Right lobe of liver (tissue), 4 donors: Measurements from ENCODE around the gene ZNF618.

Experiments
- POLR2A ChIP-seq: fragments of 450-650 bp; IDR thresholded peaks from one replicate; pipeline ENCODE4 v1.6.1; 2017; ENCODE audit warnings: antibody characterized with exemption, mild to moderate bottlenecking
- TF ChIP-seq, protein P1 (sequence below), 4 donors: fragments of 200-600 bp in 3 of 4; fragments of 450-650 bp in 1 of 4; IDR thresholded peaks; one replicate each; pipeline versions ENCODE4 v1.5.1 to v1.8.0; 2016 to 2022; ENCODE audit warnings: antibody characterized with exemption in 4 of 4, mild to moderate bottlenecking in 2 of 4
- donor health status: DM: no; HTN: no; CAD: no.
- donor health status: DM: no; HTN: no; CAD: no.
- donor health status: DM: no; HTN: yes; CAD: no.

DNA sequence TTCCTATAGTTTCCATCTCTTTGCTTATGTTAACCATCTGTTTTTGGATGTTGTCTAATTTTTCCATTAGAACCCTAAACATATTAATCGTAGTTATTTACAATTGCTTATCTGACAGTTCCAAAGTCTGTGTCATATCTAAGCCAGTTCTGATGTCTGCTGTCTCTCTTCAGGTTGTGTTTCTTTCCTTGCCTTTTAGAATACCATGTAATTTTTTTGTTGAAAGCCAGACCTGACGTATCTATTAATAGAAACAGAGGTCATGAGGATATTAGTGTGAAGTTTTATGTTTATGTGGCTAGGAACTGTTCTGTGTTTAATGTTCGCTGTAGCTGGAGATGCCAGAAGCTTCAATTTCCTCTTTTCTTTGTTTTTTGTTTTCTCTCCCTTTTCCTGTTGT is 52.2 kb downstream of the ZNF618 start:
- TF ChIP-seq, protein P1, sequence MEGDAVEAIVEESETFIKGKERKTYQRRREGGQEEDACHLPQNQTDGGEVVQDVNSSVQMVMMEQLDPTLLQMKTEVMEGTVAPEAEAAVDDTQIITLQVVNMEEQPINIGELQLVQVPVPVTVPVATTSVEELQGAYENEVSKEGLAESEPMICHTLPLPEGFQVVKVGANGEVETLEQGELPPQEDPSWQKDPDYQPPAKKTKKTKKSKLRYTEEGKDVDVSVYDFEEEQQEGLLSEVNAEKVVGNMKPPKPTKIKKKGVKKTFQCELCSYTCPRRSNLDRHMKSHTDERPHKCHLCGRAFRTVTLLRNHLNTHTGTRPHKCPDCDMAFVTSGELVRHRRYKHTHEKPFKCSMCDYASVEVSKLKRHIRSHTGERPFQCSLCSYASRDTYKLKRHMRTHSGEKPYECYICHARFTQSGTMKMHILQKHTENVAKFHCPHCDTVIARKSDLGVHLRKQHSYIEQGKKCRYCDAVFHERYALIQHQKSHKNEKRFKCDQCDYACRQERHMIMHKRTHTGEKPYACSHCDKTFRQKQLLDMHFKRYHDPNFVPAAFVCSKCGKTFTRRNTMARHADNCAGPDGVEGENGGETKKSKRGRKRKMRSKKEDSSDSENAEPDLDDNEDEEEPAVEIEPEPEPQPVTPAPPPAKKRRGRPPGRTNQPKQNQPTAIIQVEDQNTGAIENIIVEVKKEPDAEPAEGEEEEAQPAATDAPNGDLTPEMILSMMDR (IDR thresholded peaks at IDR 0.05), result no peak
- no peak for TF ChIP-seq POLR2A
